Panc1 (cell line): ENCODE measurements around the gene KRT33A.

ENCODE experiments used
- CTCF ChIP-seq: fragments of 450-650 bp; IDR thresholded peaks from 2 replicates; pipeline ENCODE4 v1.5.1; 2017; ENCODE audit warnings: mild to moderate bottlenecking
- POLR2AphosphoS5 ChIP-seq: IDR thresholded peaks from 2 replicates; pipeline ENCODE4 v1.6.1; 2012; ENCODE audit warnings: mild to moderate bottlenecking, low read depth, low read length, moderate library complexity
- SIN3A ChIP-seq: IDR thresholded peaks from 2 replicates; pipeline ENCODE4 v1.6.1; 2012; ENCODE audit warnings: low read depth, mild to moderate bottlenecking, low read length, moderate library complexity, borderline replicate concordance; ENCODE audit not compliant: insufficient read depth
- TCF7L2 ChIP-seq: IDR thresholded peaks from 2 replicates; pipeline ENCODE4 v1.6.1; 2011; ENCODE audit warnings: mild to moderate bottlenecking, low read depth, low read length, inconsistent platforms
- TF ChIP-seq, protein P1 (sequence below), 2 experiments: IDR thresholded peaks; 2 replicates each; pipeline ENCODE4 v1.6.1; 2011 to 2012; ENCODE audit warnings: low read depth in 2 of 2, control low read depth in 1 of 2, low read length in 1 of 2, mild to moderate bottlenecking in 1 of 2, moderate library complexity in 1 of 2; ENCODE audit not compliant: insufficient read depth in 1 of 2

DNA sequence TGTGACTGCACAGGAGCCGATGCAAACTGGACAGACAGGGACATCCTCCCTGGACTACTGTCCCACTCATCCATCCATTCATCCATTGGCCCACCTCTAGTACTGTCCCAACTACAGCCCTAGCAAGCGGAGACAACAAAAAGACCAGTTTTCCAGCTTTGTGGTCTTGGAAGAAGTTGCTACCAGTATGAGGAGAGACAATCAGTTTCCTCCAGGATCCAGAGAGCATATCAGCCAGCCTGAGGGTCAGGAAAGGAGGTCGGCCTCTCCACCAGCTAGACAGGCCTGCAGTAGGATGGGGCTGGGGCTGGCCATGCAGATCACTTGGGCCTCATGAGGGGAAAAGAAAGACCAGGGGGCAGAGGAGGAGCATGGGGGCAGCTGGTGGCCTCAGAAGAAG, 16.8 kb downstream of the KRT33A start:
- TF ChIP-seq CTCF (no peak), POLR2AphosphoS5 (no peak), TCF7L2 (no peak), SIN3A (no peak)
- TF ChIP-seq, protein P1, sequence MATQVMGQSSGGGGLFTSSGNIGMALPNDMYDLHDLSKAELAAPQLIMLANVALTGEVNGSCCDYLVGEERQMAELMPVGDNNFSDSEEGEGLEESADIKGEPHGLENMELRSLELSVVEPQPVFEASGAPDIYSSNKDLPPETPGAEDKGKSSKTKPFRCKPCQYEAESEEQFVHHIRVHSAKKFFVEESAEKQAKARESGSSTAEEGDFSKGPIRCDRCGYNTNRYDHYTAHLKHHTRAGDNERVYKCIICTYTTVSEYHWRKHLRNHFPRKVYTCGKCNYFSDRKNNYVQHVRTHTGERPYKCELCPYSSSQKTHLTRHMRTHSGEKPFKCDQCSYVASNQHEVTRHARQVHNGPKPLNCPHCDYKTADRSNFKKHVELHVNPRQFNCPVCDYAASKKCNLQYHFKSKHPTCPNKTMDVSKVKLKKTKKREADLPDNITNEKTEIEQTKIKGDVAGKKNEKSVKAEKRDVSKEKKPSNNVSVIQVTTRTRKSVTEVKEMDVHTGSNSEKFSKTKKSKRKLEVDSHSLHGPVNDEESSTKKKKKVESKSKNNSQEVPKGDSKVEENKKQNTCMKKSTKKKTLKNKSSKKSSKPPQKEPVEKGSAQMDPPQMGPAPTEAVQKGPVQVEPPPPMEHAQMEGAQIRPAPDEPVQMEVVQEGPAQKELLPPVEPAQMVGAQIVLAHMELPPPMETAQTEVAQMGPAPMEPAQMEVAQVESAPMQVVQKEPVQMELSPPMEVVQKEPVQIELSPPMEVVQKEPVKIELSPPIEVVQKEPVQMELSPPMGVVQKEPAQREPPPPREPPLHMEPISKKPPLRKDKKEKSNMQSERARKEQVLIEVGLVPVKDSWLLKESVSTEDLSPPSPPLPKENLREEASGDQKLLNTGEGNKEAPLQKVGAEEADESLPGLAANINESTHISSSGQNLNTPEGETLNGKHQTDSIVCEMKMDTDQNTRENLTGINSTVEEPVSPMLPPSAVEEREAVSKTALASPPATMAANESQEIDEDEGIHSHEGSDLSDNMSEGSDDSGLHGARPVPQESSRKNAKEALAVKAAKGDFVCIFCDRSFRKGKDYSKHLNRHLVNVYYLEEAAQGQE (IDR thresholded peaks at IDR 0.05; ENCODE audit: insufficient read depth in 1 of 2, low read depth in 2 of 2, low read length in 1 of 2), result no peak
